ENCODE results near the gene MED13L. TPM values are rescaled to one million over a fixed set of nuclear protein-coding genes. Genes with fewer than 3 reads are reported as not detected.

Gene MED13L
- total and polyA plus RNA-seq, 12 donors = 9.4 to 76.5 (median 64.2) TPM

DNA sequence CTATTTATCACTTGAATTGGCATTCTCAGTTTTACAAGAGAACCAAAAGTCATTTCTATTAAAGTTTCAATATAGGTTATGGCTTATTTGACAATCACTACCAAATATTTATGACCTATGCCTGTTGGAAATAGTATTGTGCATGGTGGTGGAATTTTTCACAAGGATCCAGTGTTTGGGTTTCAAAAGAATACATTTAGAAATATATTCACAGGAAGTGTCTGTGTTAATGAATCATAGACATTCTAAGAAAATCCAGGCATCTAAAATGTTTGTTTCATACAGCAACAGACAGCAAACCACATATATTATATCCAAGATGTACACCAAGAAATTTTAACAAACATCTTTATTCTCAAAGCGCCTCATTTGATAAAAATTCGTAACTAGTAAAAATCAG is 92.7 kb downstream of the MED13L start:
- no peaks in the 10 kb centered on the region for H3K36me3 ChIP-seq
- ATAC-seq (no peak), DNase-seq (no peak)
- TF ChIP-seq CTCF (IDR thresholded peaks at IDR 0.05) = no peak
- WGBS, 2 donors = 97 to 98% methylated on average over 2 of the region's 2 CpGs
- H3K4me3 ChIP-seq = no peak overlapping the region
- peaks cover 0 to 90% (median 62%) of the 10 kb centered on the region in 9 donors for H3K4me1 ChIP-seq
- no peaks in the 10 kb centered on the region for H3K27me3 ChIP-seq
- intact Hi-C loops (cut with DNase I) = no loop called here
- no peaks in the 10 kb centered on the region for H3K9me3 ChIP-seq
- no peak overlapping the region for H3K27ac ChIP-seq

DNA sequence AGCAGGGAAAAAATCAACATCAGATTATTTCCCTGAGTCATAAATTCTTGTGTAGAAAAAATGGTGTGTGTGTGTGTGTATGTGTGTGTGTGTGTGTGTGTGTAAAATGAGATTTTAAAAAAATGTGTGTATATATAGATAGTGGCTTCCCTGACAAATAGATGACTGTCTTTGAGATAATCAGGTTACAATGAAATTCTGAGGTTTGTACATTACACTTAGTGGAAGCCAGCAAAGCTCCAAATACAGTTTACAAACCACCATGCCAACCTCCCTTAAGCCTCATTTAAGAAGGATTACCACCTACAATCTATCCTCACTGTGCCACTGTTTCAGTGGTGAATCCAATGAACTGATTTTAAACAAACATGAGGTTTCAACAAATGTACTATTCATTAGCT is 93.8 kb downstream of the MED13L start:
- intact Hi-C loops (cut with DNase I) = no loop called here
- peaks cover 0 to 87% (median 64%) of the 10 kb centered on the region in 9 donors for H3K4me1 ChIP-seq
- ATAC-seq = no peak

DNA sequence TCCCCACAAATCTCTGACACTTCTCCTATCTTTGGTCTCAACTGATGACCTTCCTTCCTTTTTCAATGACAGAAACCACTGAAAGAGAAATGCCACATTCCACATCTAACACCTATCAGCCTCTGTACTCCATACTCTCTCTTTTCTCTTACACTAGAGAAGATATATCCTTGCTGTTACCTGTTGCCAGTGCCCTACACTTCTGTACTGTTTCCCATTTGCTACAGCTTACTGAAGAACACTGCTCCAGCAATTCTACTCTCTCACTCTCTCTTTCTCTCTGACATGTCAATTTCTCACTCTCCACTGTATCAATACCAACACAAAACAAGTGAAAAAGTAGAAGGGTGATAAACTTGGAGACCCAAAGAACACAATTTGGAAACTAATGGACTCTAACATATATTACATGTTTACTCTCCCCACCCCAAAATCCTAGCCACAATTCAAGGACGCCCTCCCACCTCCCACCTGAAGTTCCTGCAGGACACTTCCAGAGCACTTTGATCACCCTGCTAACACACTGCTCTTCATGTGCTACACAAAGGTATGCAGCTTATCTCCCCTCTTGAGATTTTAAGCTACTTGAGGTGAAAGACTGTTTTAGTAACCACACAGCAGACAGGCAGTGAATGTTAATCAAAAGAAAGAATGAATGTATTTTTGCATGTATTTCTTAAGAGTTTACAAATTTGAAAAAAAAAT is 95.0 kb downstream of the MED13L start:
- Histone ChIP-seq H3K4me1 (peaks cover 0 to 87% (median 57%) of the 10 kb centered on the region in 9 donors), H3K27me3 (no peaks in the 10 kb centered on the region), H3K4me3 (no peak overlapping the region), H3K36me3 (no peaks in the 10 kb centered on the region), H3K27ac (no peak overlapping the region), H3K9me3 (no peaks in the 10 kb centered on the region)
- WGBS, 2 donors = 58 to 89% methylated on average over 1 of the region's 1 CpG
- no peak for DNase-seq
- intact Hi-C loops (cut with DNase I) = no loop called here
- no peak for ATAC-seq
- TF ChIP-seq CTCF (IDR thresholded peaks at IDR 0.05) = no peak

More for the DNA sequence above, 93.8 kb downstream of the MED13L start:
- Histone ChIP-seq H3K36me3 (no peaks in the 10 kb centered on the region), H3K27ac (no peak overlapping the region), H3K9me3 (no peaks in the 10 kb centered on the region), H3K4me3 (no peak overlapping the region), H3K27me3 (no peaks in the 10 kb centered on the region)
- no peak for DNase-seq
- no peak for TF ChIP-seq CTCF (IDR thresholded peaks at IDR 0.05)

GRCh38 chr12:116180448-116180847 is 97.0 kb downstream of the MED13L start:
- intact Hi-C loops (cut with DNase I) = no loop called here
- no peaks in the 10 kb centered on the region for H3K9me3 ChIP-seq
- DNase-seq (no peak), ATAC-seq (no peak)
- no peak for TF ChIP-seq CTCF (IDR thresholded peaks at IDR 0.05)
- H3K4me3 ChIP-seq = no peak overlapping the region
- H3K27ac ChIP-seq = no peak overlapping the region
- 64 to 72% methylated on average over 3 of the region's 3 CpGs for WGBS, 2 donors
- H3K4me1 ChIP-seq = peaks cover 0 to 79% (median 36%) of the 10 kb centered on the region in 9 donors
- no peaks in the 10 kb centered on the region for H3K36me3 ChIP-seq
- no peaks in the 10 kb centered on the region for H3K27me3 ChIP-seq

Measured in heart right ventricle (tissue), 16 donors.